ENCODE measurements around the gene PKMYT1.

DNA sequence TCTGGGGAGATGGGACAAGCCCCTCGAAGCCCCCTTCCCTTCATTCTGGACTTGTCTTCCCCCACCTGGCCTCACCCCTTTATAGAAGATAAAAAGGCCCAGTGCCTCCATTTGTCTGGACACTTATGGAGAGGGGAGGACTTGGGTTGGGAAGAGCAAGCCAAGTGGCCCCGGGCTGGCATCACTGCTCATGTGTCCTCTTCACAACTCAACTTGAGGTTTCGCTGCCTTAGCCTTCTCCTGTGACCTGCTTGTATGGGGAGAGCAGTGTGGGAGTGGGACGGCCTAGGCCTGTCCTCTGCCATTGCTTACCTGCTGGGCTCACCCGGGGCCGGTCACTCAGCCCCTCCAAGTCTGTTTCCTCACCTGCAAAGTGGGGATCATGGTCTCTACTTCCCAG lies 9.7 kb downstream of the PKMYT1 start:
- TF ChIP-seq, protein P1, sequence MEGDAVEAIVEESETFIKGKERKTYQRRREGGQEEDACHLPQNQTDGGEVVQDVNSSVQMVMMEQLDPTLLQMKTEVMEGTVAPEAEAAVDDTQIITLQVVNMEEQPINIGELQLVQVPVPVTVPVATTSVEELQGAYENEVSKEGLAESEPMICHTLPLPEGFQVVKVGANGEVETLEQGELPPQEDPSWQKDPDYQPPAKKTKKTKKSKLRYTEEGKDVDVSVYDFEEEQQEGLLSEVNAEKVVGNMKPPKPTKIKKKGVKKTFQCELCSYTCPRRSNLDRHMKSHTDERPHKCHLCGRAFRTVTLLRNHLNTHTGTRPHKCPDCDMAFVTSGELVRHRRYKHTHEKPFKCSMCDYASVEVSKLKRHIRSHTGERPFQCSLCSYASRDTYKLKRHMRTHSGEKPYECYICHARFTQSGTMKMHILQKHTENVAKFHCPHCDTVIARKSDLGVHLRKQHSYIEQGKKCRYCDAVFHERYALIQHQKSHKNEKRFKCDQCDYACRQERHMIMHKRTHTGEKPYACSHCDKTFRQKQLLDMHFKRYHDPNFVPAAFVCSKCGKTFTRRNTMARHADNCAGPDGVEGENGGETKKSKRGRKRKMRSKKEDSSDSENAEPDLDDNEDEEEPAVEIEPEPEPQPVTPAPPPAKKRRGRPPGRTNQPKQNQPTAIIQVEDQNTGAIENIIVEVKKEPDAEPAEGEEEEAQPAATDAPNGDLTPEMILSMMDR (conservative IDR thresholded peaks at IDR 0.05; ENCODE audit: low read length) = no peak
- no peak for TF ChIP-seq EZH2phosphoT487 (IDR thresholded peaks at IDR 0.05; ENCODE audit: borderline replicate concordance, low read depth, low read length)
